NCI-H2107 treated with DMSO at 0.1 percent for 48 hours (cell line): ENCODE measurements around the gene HDAC4.
"Not testable (repeated sequence)": the region's sequence is repeated elsewhere in the genome, so short reads cannot be mapped to it uniquely, and the experiment has no call there.

Source experiments
- DNase-seq: peaks from one replicate; lab custom pipeline; 2025; ENCODE audit not compliant: unreplicated experiment; lab: John Stamatoyannopoulos, UW

Gene HDAC4

GRCh38 chr2:239400596-239401066 is at the start of gene HDAC4:
Gene HDAC4, minus strand, starts transcription at chr2:239401020. Its CDS starts 48,321 bp downstream, at chr2:239352699.
- no peak for DNase-seq

- not testable (repeated sequence) for DNase-seq
These were observed 48.6 kb upstream of the HDAC4 start for GRCh38 chr2:239449468-239449867.

DNA sequence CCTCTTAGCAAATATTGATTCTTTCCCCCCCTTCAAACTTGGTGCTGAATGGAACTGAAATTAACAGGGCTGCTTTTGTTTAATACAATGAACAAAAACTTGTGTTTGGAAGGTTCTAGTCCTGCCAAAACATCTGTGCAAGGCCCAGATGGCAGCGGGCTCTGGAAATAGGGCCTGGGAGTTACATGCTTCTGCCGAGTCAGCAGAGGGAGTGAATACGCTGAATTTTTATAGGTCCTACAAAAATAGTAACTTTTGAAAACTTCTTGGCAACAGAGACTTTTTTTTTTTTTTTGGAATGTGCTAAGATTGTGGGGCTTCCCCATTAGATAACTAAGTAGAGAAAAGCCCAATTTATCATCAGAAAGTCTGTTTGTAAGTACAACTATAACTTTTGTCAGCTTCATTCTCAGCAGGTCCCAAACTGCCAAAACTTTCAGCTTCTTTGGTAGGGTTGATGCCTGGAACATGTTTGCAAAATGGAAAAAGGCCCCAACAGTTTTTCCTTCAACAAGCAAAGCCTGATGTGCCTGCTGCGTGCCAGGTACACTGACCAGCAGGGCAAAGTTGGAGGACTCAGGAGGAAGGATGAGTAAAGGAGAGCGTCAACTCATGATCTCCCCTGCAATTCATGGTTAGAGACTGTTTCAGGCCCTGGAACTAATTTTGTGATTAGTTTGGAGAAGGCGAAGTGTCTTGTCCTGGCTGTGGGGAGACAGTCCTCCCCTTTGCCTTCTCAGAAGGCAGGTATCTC is 45.1 kb upstream of the HDAC4 start:
- no peak for DNase-seq

- DNase-seq, result no peak
These were observed 44.1 kb upstream of the HDAC4 start for GRCh38 chr2:239444626-239445577.

GRCh38 chr2:239443666-239444567 is 43.1 kb upstream of the HDAC4 start:
- no peak for DNase-seq

DNA sequence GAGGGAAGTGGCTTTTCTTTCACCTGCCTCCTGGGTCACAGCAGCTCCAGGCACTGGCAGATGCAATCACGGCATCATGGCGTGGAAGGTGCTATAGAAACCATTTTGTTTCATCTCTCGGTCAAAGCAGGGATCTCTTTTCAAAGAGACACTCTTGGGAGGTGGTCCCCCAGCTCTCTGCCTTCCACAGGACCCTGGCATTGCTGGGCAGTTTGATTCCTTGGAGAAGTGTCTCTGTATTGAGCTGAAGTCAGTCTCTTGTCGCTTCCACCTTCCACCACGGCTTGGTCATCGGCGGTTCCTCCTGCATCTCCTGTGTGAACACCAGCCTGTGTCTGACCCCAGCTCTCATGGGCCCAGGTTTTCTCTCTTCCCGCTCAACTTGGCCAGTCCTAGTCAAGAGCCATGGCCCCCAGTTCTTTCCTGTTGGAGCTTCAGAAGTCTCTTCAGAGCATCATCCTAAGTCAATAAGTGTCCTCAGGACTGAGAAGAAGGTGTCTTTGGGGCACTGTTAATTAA is 42.3 kb upstream of the HDAC4 start:
- no peak for DNase-seq

DNA sequence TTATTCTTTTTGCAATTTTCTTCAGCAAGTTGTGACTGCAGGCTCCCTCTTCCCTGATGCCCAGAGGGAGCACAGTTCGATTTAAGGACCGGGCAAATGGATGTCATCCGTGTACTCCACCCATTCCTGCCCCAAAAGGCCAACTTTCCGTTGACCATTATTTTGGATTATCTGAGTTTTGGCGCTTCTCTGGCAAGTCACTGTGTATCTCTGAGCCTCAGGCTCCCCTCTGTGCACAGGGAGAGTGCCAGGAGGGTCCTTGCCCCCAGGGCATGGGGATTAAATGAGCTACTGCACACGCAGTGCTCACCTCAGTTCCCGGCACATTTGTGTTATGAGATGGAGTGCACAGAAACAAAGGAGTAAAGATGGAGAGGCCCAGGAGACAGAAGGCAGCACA is 41.4 kb upstream of the HDAC4 start:
- DNase-seq, result no peak

DNA sequence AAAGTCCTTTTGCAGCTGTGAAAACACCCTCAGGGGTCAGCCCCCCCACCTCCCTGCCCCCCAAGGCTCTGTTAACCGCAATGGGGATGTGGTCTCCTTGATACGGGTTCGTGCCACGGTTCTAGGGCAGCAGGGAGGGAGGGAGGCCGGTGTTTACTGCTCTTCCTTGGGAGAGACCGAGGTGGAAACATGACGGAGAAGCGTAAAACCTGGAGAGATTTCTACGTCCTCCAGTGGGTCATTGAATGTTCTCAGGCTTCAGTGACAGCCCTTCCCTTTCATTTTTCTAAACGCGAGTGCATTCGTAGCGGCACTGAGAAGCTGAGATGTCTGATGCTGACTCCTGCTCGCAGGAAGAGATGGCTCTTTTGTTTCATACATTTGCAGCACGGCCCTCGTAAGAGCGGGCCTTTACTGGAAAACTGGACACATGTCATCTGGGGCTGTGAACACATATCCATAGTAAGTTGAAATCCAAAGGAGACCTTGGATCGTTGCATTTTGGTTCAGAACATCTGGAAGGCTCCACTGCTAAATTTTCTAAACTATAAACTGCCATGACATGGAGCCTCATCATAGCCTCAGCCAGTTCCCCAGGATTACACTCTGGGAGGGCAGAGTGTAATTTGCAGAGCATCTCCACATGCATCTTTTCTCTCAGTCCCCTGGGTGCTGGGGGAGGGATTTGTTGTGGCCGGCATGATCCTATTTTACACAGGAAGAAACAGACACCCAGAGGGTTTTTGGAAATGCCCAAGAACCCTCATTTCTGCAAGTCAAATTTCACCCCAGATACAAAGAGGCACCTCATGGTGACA is 40.6 kb upstream of the HDAC4 start:
- peak; percentile 39 for DNase-seq

- peak; percentile 28 for DNase-seq
These were observed 39.7 kb upstream of the HDAC4 start for GRCh38 chr2:239440511-239440959.

DNA sequence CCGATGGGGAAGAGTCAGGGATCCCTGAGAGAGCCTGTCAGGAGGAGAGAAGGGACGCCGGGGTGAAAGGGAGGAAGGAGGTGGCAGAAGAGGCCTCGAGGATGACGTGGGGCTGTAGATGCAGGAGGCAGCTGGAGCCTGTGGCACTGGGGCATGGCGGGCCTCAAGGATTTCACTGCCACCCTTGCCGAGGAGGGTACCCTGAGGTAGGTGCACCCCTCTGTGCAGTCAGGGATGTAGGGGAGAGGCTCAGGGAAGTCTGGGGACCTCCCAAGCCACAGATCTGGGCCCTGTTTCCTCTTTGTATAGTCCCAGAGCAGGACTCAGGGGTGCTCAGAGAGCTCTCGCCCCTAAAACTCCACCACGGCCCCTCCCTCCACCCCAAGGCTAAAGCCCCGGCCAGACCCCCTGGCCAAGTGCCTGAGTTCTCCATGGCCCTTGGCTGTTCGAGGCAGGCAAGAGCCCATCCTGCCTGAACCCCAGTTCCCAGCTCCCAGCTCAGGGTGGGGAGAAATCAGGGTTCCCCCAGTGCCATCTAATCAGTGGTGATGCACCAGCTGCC is 39.0 kb upstream of the HDAC4 start:
- no peak for DNase-seq

DNA sequence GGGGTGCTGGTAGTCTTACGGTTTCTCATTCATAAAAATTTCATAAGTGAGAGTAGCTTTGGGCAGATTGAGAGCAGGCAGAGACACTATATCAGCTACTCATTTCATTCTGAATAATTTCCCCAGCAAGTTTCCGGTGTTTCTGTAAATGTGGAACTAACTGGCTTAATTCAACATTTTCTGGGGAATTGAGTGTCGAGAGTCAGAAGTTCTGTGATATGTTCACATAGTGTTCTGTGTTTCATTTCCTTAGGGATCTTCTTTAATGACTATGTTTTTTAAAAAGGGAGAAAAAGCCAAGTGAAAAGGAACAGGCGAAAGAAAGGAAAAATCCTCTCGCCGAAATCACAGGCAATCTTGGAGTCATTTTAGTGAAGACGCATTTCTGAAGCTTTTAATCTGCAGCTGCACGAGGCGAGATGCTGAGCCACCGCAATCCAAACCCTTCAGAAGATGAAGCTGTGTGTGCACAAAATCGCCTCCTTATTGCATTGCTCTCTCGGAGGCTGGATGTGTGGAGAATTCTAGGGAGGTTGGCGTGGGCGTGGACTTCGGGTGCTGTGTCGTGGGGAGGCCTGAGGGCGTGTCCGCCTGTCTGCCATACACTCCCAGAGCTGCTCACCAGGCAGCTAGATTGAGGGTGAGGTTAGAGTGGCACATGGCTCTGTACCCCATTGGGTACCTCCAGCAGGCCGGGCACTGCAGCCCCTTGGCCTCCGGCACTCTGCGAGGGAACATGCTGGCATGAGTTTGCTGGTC is 38.4 kb upstream of the HDAC4 start:
- no peak for DNase-seq

DNA sequence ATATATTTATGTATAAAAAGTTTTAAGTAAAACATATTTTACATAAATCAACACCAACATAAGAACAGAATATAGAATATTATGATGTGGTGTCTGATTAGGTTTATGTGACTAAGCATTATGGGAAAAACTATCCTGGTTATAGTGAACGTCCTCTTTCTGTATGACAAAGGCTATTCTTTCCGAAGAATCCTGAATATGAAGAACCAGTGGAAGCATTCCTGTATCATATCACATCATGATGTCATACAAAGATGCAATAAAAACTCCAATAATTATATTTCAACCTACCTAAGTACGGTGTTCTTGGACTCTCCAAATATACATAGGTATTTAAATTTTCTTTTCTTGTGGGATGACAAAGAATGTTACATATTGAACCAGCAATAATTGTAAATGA is 37.5 kb upstream of the HDAC4 start:
- DNase-seq, result no peak

DNA sequence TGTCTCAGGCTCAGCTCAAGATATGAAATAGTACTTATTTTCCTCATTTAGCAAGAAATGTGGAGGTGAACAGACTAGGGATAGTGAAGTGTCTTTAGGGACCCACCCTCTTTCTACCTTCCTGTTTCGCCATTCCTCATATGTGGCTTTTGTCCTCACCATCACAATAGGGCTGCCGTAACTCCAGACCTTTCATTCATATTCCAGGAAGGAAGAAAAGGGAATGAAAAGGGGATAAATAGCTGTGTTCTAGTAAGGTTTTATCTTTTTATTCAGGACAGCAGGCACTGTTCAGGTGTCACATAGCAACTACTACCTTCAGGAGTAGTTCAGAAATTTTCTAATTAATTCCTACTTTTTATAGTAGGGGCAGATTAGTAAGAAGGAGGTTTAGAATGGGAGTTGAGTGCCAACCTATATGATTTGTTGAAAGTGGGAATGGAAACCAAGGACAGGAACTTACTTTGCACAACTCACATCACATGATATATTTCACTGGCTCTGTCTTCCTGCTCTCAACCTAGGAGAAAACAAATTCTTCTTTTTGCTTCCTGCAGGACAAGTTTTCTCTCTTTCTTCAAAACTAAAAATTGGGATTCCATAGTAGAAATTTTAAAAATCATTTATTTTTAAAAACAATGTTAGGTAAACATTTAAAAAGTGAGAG is 36.0 kb upstream of the HDAC4 start:
- no peak for DNase-seq

DNA sequence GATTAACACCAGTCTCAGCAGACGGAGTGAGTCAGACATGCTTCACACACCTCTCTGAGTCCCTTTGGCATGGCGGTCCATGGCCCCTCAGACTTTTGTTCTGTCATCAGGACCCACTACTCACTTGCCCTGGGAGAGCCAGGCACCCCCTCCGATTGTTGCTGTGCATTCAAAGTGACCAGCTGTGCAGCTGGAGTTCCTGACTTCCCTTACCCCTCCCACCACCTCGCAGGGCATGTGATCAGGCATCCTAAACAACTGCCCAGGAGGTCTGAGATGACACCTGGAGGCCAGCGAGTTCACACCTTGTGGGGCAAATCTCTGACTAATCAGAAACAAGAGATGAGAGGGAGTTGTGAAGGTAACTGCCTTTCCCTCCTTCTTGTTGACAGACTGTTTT is 35.3 kb upstream of the HDAC4 start:
- no peak for DNase-seq

DNA sequence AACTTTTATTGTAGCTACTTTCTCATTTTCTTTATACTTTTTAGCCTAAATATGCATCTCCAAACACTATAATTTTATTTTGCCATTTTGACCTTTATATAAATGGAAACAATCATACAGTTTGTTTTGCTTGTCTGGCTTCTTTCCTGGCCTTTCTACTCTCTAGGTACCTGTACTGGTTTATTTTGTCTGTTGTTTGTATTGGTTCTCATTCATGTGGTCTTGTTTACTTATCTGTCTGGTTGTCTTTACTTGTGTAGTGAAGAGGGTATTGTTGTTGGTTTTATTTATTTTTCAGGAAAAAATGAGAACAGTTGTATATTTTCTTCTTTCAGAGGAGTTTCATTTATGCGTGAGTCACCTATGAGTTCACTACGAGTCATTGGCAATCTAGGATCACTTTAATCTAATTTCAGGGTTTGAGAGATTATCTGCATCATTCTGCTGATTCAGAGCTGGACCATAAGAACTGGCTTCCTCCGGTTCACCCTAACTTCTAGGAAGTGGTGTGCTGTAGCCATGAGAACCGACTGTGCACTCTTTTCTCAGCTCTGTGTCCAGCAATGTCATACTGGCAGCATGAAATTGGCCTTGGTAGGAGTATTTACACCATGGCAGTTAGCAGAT is 33.1 kb upstream of the HDAC4 start:
- DNase-seq, result no peak

DNA sequence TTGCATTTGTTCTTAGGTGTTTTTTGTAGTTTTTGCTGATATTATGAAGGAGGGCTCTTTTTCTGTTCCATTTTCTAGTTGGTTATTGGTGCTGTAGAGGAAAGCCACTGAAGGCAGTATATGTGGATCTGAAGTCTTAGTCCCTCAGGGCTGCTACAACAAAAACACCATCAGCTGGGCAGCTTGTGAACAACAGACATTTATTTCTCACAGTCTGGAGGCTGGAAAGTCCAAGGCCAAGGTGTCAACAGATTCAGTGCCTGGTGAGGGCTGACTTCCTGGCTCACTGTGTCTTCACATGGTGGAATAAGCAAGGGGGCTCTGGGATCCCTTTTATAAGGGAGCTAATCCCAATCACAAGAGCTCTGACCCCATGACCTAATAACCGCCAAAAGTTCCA is 31.4 kb upstream of the HDAC4 start:
- no peak for DNase-seq

- no peak for DNase-seq
These were observed 30.7 kb upstream of the HDAC4 start for GRCh38 chr2:239431536-239431935.
